Renal cortex interstitium (tissue), 11 donors: ENCODE data around the gene ACTR3C. TPM values are rescaled to one million over a fixed set of nuclear protein-coding genes. Genes with fewer than 3 reads are reported as not detected.

Source experiments
- DNase-seq, 11 donors: peaks; one replicate each; pipeline ENCODE4 v3.0.0-alpha.2; 2013; ENCODE audit warnings: low read depth in 9 of 11, low spot score in 4 of 11; ENCODE audit errors: extremely low read depth in 1 of 11
- polyA plus RNA-seq, 3 donors: library from polyadenylated mRNA; unstranded; fragments of 120-200 nt; gene quantifications; one replicate each; pipeline ENCODE4 v1.2.1, GENCODE V29; 2013; ENCODE audit not compliant: insufficient read length in 3 of 3

Gene ACTR3C
- polyA plus RNA-seq, 3 donors, result 6.6 to 9.7 (median 9.5) TPM

DNA sequence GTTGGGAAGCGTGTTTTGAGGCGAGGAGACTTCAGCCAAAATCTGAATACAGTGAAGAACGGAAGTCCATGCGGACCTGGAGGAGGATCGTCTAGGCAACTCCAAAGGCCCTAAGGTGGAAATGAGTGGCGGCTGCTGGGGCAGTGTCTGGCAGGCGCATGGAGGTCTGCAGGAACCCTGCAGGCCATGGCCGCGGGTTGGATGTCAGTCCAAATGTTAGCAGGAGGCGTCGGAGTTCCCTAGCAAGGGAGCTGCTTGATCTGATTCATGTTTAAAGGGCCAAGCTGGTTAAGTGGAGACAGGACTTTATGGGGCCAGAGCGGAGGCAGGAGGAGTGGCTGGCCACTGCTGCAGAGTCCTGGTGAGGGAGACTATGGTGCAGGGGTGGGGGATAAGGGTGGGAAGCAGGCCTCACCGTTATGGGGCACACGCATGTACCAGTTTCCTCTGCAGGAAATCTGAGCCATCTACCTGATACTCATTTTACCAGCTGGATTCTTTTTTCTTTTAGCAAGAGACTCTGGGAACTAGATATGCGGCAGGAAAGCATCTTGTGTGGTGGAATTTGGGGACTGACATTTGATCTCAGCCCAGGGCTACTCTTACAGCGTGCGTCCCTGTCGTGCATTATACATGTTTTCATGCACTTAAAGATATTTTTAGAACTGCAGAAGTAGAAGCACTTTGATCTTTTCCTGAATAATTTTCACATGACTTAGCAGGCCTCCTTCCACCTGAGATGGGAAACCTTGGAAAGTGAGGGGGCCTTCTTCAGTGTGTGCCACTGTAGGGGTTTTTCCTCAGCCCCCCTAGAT is 38.7 kb upstream of the ACTR3C start:
- DNase-seq, result peak in 1 of 11 donors; percentile 46

GRCh38 chr7:150361402-150361801 is 38.1 kb upstream of the ACTR3C start:
- DNase-seq, result no peak

DNA sequence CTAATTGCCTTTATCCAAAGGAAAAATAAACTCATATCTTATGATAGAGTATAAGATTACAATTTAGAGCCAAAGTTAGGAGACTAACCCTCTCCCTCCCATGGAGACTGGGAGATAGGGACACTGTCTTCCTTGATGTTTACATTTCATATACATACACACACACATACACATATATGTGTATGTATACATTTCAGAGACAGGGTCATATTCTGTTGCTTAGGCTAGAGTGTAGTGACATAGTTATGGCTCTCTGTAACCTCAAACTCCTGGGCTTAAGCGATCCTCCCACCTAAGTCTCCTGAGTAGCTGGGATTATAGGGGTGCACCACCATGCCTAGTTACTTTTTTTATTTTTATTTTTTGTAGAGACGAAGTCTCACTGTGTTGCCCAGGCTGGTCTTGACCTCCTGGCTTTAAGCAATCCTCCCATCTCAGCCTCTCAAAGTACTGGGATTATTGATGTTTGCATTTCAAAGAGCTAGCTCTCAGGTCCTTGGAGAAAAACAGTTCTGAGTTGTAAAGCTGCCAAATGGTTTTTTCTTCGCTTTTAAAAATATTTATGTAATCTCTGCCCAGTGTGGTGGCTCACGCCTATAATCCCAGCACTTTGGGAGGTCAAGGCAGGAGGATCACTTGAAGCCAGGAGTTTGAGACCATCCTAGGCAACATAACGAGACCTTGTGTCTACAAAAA is 37.2 kb upstream of the ACTR3C start:
- DNase-seq, result no peak

DNA sequence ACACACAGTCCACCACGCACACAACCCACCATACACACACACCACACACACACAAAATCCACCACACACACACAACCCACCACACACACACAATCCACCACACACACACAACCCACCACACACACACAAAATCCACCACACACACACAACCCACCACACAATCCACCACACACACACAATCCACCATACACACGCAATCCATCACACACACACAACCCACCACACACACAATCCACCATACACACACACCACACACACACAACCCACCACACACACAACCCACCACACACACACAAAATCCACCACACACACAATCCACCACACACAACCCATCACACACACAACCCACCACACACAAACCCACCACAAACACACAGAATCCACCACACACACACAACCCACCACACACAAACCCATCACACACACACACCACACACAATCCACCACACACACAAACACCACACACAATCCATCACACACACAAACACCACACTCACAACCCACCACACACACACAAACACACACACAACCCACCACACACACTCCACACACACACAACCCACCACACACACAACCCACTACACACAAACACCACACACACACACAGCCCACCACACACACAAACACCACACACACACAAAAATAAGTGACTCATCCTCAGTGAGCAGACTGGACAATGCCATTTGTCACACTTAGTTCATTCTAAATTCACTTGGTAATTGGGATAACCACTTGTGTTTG is 36.4 kb upstream of the ACTR3C start:
- no peak for DNase-seq

GRCh38 chr7:150358988-150359621 is 35.8 kb upstream of the ACTR3C start:
- DNase-seq, result no peak

DNA sequence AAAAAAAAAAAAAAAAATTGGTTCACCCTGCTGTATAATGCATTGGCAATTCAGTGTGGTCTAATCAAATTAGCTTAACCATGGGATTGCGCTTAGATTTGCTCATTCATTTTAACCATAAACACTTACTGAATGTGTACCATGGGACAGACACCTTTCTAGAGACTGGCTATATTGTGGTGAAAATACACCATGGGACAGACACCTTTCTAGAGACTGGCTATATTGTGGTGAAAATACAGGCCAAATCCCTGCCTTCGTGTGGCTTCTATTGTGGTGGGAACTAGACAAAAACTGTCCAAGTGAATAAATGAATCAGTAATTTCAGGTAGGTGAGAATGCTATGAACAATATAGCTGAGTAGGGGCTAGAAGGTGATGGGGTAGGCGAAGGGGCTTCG is 35.1 kb upstream of the ACTR3C start:
- DNase-seq, result no peak

GRCh38 chr7:150357771-150358427 is 34.6 kb upstream of the ACTR3C start:
- DNase-seq, result no peak

GRCh38 chr7:150357270-150357669 is 33.9 kb upstream of the ACTR3C start:
- no peak for DNase-seq

GRCh38 chr7:150356265-150356897 is 33.0 kb upstream of the ACTR3C start:
- DNase-seq, result no peak

- no peak for DNase-seq
These were observed 32.3 kb upstream of the ACTR3C start for GRCh38 chr7:150355666-150356059.

DNA sequence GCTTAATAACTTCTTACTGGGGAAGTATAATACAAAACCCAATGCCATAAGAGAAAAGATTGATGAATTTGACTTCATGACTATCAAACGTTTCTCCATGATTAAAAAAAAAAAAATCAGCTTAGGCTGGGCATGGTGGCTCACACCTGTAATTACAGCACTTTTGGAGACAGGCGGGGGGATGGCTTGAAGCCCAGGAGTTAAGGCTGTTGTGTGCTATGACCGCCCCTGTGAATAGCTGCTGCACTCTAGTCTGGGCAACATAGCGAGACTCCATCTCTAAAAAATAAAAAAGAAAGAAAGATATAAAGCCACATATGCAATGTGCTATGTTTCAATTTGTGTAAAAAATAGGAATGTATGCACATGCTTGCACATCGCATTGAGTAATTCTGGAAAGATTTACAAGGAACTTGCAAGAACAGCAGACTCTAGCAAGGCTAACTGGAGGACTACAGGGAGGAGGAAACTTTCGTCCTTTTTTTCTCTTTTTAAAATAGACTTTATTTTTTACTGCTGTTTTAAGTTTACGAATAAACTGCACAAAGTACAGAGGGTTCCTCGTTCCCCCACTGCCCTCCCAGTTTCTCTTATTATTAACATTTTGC is 28.3 kb upstream of the ACTR3C start:
- DNase-seq, result no peak

- DNase-seq, result no peak
These were observed 23.6 kb upstream of the ACTR3C start for GRCh38 chr7:150346922-150347321.

- no peak for DNase-seq
These were observed 21.7 kb upstream of the ACTR3C start for GRCh38 chr7:150345012-150345411.

DNA sequence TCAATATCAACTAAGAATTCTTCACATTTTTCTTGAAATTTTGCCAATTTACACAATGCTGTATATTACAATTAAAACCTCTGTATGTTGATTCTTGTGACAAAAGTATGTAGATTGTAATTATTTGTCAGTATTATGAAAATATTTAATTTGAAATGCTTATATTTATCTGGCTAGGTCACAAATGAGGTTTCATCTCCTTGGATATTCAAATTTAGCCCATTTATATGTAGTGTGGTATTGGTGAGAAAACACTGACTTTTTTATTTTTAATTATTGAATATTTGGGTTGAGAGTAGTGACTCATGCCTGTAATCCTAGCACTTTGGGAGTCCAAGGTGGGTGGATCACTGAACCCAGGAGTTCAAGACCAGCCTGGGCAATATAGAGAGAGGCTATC is 21.0 kb upstream of the ACTR3C start:
- DNase-seq, result no peak

DNA sequence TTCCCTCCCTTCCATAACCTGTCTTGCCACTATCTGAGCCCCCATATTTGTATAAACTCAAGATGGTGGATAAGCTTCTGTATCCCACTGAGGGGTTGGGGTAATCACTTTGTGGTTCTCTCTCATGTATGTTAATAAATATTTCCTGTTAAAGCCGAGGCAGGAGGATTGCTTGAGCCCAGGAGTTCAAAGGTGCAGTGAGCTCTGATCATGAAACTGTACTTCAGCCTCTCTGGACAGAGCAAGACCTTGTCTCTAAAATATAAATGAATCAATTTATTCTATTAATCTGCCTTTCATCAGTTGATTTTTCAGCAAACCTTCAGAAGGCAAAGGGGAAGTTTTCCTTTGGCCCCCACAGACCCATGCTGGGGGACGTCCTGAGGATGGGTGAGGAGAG is 19.9 kb upstream of the ACTR3C start:
- no peak for DNase-seq

- DNase-seq, result no peak
These were observed 18.7 kb upstream of the ACTR3C start for GRCh38 chr7:150342121-150342408.

GRCh38 chr7:150341263-150342120 is 18.1 kb upstream of the ACTR3C start, which contains the start of gene RARRES2:
RARRES2 (minus strand) TSS chr7:150341629; CDS start chr7:150340609, 1,020 bp downstream.
- peak in 2 of 11 donors; percentile 41 to 49 for DNase-seq
